A673 (cell line): ENCODE results near the gene CNOT2. TPM values are rescaled to one million over a fixed set of nuclear protein-coding genes. Genes with fewer than 3 reads are reported as not detected.

Source experiments
- BruUV-seq: library from RNA; stranded (reverse); fragments of 400-500 nt; replicated peaks from 2 replicates; lab custom pipeline; 2021; lab: Mats Ljungman, UMichigan
- CTCF ChIA-PET: fragments of 300-600 bp; sonication (Branson Sonifier 250); formaldehyde crosslinking; loops from one replicate; lab custom pipeline; 2022; ENCODE audit warnings: antibody characterized with exemption; lab: Charles Lee
- POLR2A ChIA-PET: fragments of 300-600 bp; sonication (Branson Sonifier 250); formaldehyde crosslinking; loops from one replicate; lab custom pipeline; 2022; ENCODE audit warnings: antibody characterized with exemption; ENCODE audit not compliant: low non-redundant PET; lab: Charles Lee
- DNase-seq: peaks from one replicate; pipeline ENCODE4 v3.0.0-alpha.2; 2015; ENCODE audit warnings: low spot score
- H3K27ac ChIP-seq: fragments of 200-600 bp; sonication (generic); 2 replicates; pipeline ENCODE4 v1.5.1; 2016; ENCODE audit warnings: mixed run types, low read depth, mild to moderate bottlenecking, mixed read lengths, antibody characterized with exemption, low read length; ENCODE audit not compliant: poor library complexity, severe bottlenecking
- H3K27me3 ChIP-seq: fragments of 200-600 bp; sonication (generic); replicated peaks from 2 replicates; pipeline ENCODE4 v1.6.1; 2017; ENCODE audit warnings: mixed run types, low read depth, mild to moderate bottlenecking, mixed read lengths, antibody characterized with exemption, low read length; ENCODE audit not compliant: insufficient read depth, poor library complexity
- H3K36me3 ChIP-seq: fragments of 200-600 bp; sonication (generic); 2 replicates; pipeline ENCODE4 v1.6.1; 2016; ENCODE audit warnings: mixed run types, mild to moderate bottlenecking, mixed read lengths, antibody characterized with exemption, low read length; ENCODE audit not compliant: insufficient read depth, poor library complexity, severe bottlenecking
- H3K4me1 ChIP-seq: fragments of 200-600 bp; sonication (generic); 2 replicates; pipeline ENCODE4 v1.6.1; 2017; ENCODE audit warnings: mixed run types, mild to moderate bottlenecking, mixed read lengths, antibody characterized with exemption, low read length; ENCODE audit not compliant: insufficient read depth, poor library complexity, severe bottlenecking
- H3K4me3 ChIP-seq: fragments of 200-600 bp; sonication (generic); 2 replicates; pipeline ENCODE4 v1.5.1; 2016; ENCODE audit warnings: low read depth, mixed run types, mild to moderate bottlenecking, mixed read lengths, low read length; ENCODE audit not compliant: poor library complexity, severe bottlenecking
- H3K9me3 ChIP-seq: fragments of 200-600 bp; sonication (generic); 2 replicates; pipeline ENCODE4 v1.6.1; 2016; ENCODE audit warnings: mixed run types, low read depth, mild to moderate bottlenecking, mixed read lengths, antibody characterized with exemption, low read length; ENCODE audit not compliant: poor library complexity, severe bottlenecking
- CTCF ChIP-seq: fragments of 300-800, 200-600 bp; sonication (generic); conservative IDR thresholded peaks from 2 replicates; pipeline ENCODE4 v1.5.1; 2017; ENCODE audit warnings: low read depth, mild to moderate bottlenecking, antibody characterized with exemption, low read length, moderate library complexity, mixed read lengths
- EZH2 ChIP-seq: fragments of 200-600 bp; sonication (generic); IDR thresholded peaks from 2 replicates; pipeline ENCODE4 v1.6.1; 2017; ENCODE audit warnings: borderline replicate concordance, low read depth, mild to moderate bottlenecking, mixed read lengths, antibody characterized with exemption, low read length; ENCODE audit not compliant: poor library complexity, severe bottlenecking
- intact Hi-C: fragments of 100-400 bp; cut with micrococcal nuclease; formaldehyde crosslinking; loops from one replicate; pipeline ENCODE4 v1.10.0; 2022; ENCODE audit not compliant: unreplicated experiment
- total RNA-seq: library from RNA; stranded (reverse); gene quantifications from 2 replicates; pipeline ENCODE4 v1.2.3, GENCODE V29; 2021

Gene CNOT2
- total RNA-seq, 1 experiment from 2014 or later: 89.0 TPM

GRCh38 chr12:70379846-70380245, 136.6 kb downstream of the CNOT2 start:
- Histone ChIP-seq H3K4me3 (no peak overlapping the region), H3K36me3 (no peaks in the 10 kb centered on the region), H3K27ac (no peak overlapping the region), H3K9me3 (no peaks in the 10 kb centered on the region), H3K27me3 (no peaks in the 10 kb centered on the region), H3K4me1 (no peaks in the 10 kb centered on the region)
- ChIA-PET POLR2A (no interaction called here), CTCF (no interaction called here)
- no peak for DNase-seq
- intact Hi-C loops: no loop called here
- TF ChIP-seq CTCF: no peak
- no peak for TF ChIP-seq EZH2
- BruUV-seq: no TSS peak

DNA sequence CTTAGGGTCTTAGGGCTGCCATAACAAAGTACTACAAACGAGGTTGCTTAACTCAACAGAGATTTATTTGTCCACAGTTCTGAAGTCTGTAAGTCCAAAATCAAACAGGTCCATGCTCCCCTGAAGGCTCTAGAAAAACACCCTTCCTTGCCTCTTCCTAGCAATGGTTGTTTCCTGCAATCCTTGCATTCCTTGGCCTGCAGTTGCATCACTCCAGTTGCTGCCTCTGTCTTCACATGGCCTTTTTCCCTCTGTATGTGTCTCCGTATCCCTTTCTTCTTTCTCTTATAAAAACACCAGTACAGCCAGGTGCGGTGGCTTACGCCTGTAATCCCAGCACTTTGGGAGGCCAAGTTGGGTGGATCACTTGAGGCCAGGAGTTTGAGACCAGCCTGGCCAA, 140.3 kb downstream of the CNOT2 start:
- ChIA-PET POLR2A (no interaction called here), CTCF (no interaction called here)
- Histone ChIP-seq H3K27ac (no peak overlapping the region), H3K4me1 (no peaks in the 10 kb centered on the region), H3K36me3 (no peaks in the 10 kb centered on the region), H3K27me3 (no peaks in the 10 kb centered on the region), H3K9me3 (no peaks in the 10 kb centered on the region), H3K4me3 (no peak overlapping the region)
- BruUV-seq: no TSS peak
- no peak for DNase-seq
- no peak for TF ChIP-seq EZH2
- no peak for TF ChIP-seq CTCF
- intact Hi-C loops: no loop called here

DNA sequence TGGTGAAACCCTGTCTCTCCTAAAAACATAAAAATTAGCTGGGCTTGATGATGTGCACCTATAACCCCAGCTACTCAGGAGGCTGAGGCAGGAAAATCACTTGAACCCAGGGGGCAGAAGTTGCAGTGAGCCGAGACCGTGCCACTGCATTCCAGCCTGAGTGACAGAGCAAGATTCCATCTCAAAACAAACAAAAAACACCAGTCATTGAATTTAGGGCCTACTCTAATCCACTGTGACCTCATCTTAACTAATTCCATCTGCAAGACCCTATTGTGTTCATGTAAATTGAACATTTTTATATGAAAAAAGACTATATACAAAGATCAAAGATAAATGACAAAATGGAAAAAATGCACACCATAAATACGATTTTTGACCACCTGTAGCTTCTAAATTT, 140.7 kb downstream of the CNOT2 start:
- Histone ChIP-seq H3K27me3 (no peaks in the 10 kb centered on the region), H3K27ac (no peak overlapping the region), H3K4me3 (no peak overlapping the region), H3K36me3 (no peaks in the 10 kb centered on the region), H3K9me3 (no peaks in the 10 kb centered on the region), H3K4me1 (no peaks in the 10 kb centered on the region)
- CTCF ChIA-PET: no interaction called here
- no TSS peak for BruUV-seq
- TF ChIP-seq CTCF (no peak), EZH2 (no peak)
- intact Hi-C loops: no loop called here
- POLR2A ChIA-PET: no interaction called here
- no peak for DNase-seq
